GM23338 (cell line): ENCODE data around the gene NPAS3. TPM values are rescaled to one million over a fixed set of nuclear protein-coding genes. Genes with fewer than 3 reads are reported as not detected.

Source experiments
- ATAC-seq: fragments of 200-7000 bp; cut with Tn5 transposase; 3 replicates; pipeline ENCODE4 v1.9.1; 2020
- DNase-seq: peaks from one replicate; pipeline ENCODE4 v3.0.0-alpha.2; 2015; ENCODE audit warnings: low spot score
- H2AFZ ChIP-seq: fragments of 200-600 bp; sonication (generic); 2 replicates; pipeline ENCODE4 v1.8.0; 2016; ENCODE audit warnings: antibody characterized with exemption, mild to moderate bottlenecking, moderate library complexity
- H3F3A ChIP-seq: fragments of 200-600 bp; sonication (generic); replicated peaks from 2 replicates; pipeline ENCODE4 v1.8.0; 2017; ENCODE audit warnings: antibody characterized with exemption, mixed run types, low read depth
- H3K27ac ChIP-seq: fragments of 200-600 bp; sonication (generic); 2 replicates; pipeline ENCODE4 v1.6.1; 2016; ENCODE audit warnings: low read depth
- H3K27me3 ChIP-seq: fragments of 200-600 bp; sonication (generic); 2 replicates; pipeline ENCODE4 v1.8.0; 2016; ENCODE audit warnings: mild to moderate bottlenecking, mixed run types, moderate library complexity; ENCODE audit not compliant: insufficient read depth
- H3K36me3 ChIP-seq: fragments of 200-600 bp; sonication (generic); 2 replicates; pipeline ENCODE4 v1.8.0; 2016; ENCODE audit warnings: mild to moderate bottlenecking; ENCODE audit not compliant: insufficient read depth
- H3K4me1 ChIP-seq: fragments of 200-600 bp; sonication (generic); 2 replicates; pipeline ENCODE4 v1.8.0; 2016; ENCODE audit warnings: mild to moderate bottlenecking, moderate library complexity; ENCODE audit not compliant: insufficient read depth
- H3K4me2 ChIP-seq: fragments of 200-600 bp; sonication (generic); 2 replicates; pipeline ENCODE4 v1.7.1; 2017; ENCODE audit warnings: mixed run types
- H3K4me3 ChIP-seq: fragments of 200-600 bp; sonication (generic); 2 replicates; pipeline ENCODE4 v1.6.1; 2016; ENCODE audit warnings: mixed run types
- H3K79me2 ChIP-seq: fragments of 200-600 bp; sonication (generic); replicated peaks from 2 replicates; pipeline ENCODE4 v1.8.0; 2017; ENCODE audit warnings: mild to moderate bottlenecking; ENCODE audit not compliant: insufficient read depth
- H3K9me2 ChIP-seq: fragments of 200-600 bp; sonication (generic); 2 replicates; pipeline ENCODE4 v1.8.0; 2017; ENCODE audit not compliant: insufficient read depth
- H4K20me1 ChIP-seq: fragments of 200-600 bp; sonication (generic); replicated peaks from 2 replicates; pipeline ENCODE4 v1.8.0; 2017; ENCODE audit warnings: mild to moderate bottlenecking; ENCODE audit not compliant: insufficient read depth
- H3K27ac Mint-ChIP-seq: 2 replicates; pipeline ENCODE4 v1.8.0; 2020; ENCODE audit warnings: inconsistent platforms, mild to moderate bottlenecking, moderate library complexity, mixed read lengths
- H3K27me3 Mint-ChIP-seq: 3 replicates; pipeline ENCODE4 v1.8.0; 2022; ENCODE audit warnings: low read depth, mild to moderate bottlenecking, moderate library complexity, mixed read lengths, inconsistent platforms; ENCODE audit not compliant: insufficient read depth, poor library complexity
- H3K36me3 Mint-ChIP-seq: 3 replicates; pipeline ENCODE4 v1.8.0; 2021; ENCODE audit warnings: low read depth, mild to moderate bottlenecking, inconsistent platforms, moderate library complexity, mixed read lengths
- H3K4me1 Mint-ChIP-seq: 3 replicates; pipeline ENCODE4 v1.8.0; 2020; ENCODE audit warnings: mild to moderate bottlenecking, inconsistent platforms, mixed read lengths
- H3K4me3 Mint-ChIP-seq: 3 replicates; pipeline ENCODE4 v1.8.0; 2021; ENCODE audit warnings: moderate library complexity, mild to moderate bottlenecking, inconsistent platforms, mixed read lengths
- H3K9me3 Mint-ChIP-seq: 3 replicates; pipeline ENCODE4 v1.8.0; 2020; ENCODE audit warnings: moderate library complexity, mild to moderate bottlenecking, inconsistent platforms, mixed read lengths
- CREB1 ChIP-seq: fragments of 250-450 bp; sonication (Bioruptor Pico); IDR thresholded peaks from 2 replicates; pipeline ENCODE4 v1.5.0; 2020; ENCODE audit warnings: low read depth, mild to moderate bottlenecking, moderate library complexity
- NANOG ChIP-seq: IDR thresholded peaks from 2 replicates; pipeline ENCODE4 v1.6.1; 2016; ENCODE audit warnings: antibody characterized with exemption, borderline replicate concordance
- POLR2AphosphoS5 ChIP-seq: IDR thresholded peaks from 2 replicates; pipeline ENCODE4 v1.6.1; 2016; ENCODE audit warnings: antibody characterized with exemption, low read depth
- ZNF331 ChIP-seq: fragments of 250-450 bp; sonication (Bioruptor Pico); IDR thresholded peaks from 2 replicates; pipeline ENCODE4 v1.5.0; 2020; ENCODE audit warnings: low read depth, mild to moderate bottlenecking, moderate library complexity
- ZNF462 ChIP-seq: fragments of 250-450 bp; sonication (Bioruptor Pico); IDR thresholded peaks from 2 replicates; pipeline ENCODE4 v1.5.0; 2020; ENCODE audit warnings: mild to moderate bottlenecking, moderate library complexity
- polyA plus RNA-seq: library from polyadenylated mRNA; unstranded; fragments of >200 nt; fragmentation: Nextera tagmentation; extraction: Ambion mirVana; gene quantifications from 2 replicates; pipeline ENCODE4 v1.2.1, GENCODE V29; 2016
- total RNA-seq: library from RNA; depleted of rRNA; stranded (reverse); fragments of >200 nt; shearing (Covaris generic); gene quantifications from 2 replicates; pipeline ENCODE4 v1.2.3, GENCODE V29; 2014
- TF ChIP-seq, protein P1 (sequence below): IDR thresholded peaks from one replicate; pipeline ENCODE4 v1.6.1; 2018; ENCODE audit warnings: antibody characterized with exemption; ENCODE audit not compliant: unreplicated experiment

The NPAS3 gene
- total and polyA plus RNA-seq, 2 experiments from 2014 or later: 0.17 to 0.19 TPM

- TF ChIP-seq ZNF462 (CRISPR knock-in tag) (no peak), POLR2AphosphoS5 (no peak)
These were observed 71.8 kb downstream of the NPAS3 start (continued) for GRCh38 chr14:33010495-33010894.

DNA sequence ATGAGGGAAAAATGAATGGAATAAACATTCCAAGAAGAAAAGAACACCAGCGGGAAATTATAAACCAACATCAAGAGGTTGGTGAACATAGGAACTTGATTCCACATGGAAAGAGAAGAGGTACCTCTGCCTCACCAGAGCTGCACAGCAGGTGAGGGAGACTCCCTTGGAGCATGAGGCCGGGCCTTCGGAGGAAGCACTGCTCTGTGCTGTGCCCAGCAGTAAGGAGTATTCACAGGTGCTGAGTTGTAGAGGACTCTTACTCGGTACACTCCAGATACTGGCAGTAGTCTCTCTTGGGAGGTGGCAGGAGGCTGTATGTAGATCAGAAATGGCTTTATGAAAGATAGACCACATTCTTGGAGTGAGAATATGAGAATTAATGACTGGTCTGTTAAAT, 76.0 kb downstream of the NPAS3 start:
- Histone ChIP-seq H3K79me2 (no peaks in the 10 kb centered on the region), H3F3A (no peaks in the 10 kb centered on the region), H3K27ac (no peak overlapping the region), H3K9me2 (no peaks in the 10 kb centered on the region), H3K4me1 (no peaks in the 10 kb centered on the region), H3K4me2 (no peak overlapping the region), H3K27me3 (no peaks in the 10 kb centered on the region), H2AFZ (no peak overlapping the region), H3K4me3 (no peak overlapping the region), H4K20me1 (no peaks in the 10 kb centered on the region), H3K36me3 (no peaks in the 10 kb centered on the region)
- DNase-seq (peak; percentile 2), ATAC-seq (peak; percentile 80)
- Mint-ChIP-seq H3K27me3 (no peaks in the 10 kb centered on the region), H3K4me1 (peaks cover 2% of the 10 kb centered on the region; the same call in 2 of the 3 replicates), H3K36me3 (no peaks in the 10 kb centered on the region), H3K9me3 (no peaks in the 10 kb centered on the region), H3K4me3 (no peak overlapping the region), H3K27ac (no peak overlapping the region)
- no peak for TF ChIP-seq CREB1
- TF ChIP-seq, protein P1, sequence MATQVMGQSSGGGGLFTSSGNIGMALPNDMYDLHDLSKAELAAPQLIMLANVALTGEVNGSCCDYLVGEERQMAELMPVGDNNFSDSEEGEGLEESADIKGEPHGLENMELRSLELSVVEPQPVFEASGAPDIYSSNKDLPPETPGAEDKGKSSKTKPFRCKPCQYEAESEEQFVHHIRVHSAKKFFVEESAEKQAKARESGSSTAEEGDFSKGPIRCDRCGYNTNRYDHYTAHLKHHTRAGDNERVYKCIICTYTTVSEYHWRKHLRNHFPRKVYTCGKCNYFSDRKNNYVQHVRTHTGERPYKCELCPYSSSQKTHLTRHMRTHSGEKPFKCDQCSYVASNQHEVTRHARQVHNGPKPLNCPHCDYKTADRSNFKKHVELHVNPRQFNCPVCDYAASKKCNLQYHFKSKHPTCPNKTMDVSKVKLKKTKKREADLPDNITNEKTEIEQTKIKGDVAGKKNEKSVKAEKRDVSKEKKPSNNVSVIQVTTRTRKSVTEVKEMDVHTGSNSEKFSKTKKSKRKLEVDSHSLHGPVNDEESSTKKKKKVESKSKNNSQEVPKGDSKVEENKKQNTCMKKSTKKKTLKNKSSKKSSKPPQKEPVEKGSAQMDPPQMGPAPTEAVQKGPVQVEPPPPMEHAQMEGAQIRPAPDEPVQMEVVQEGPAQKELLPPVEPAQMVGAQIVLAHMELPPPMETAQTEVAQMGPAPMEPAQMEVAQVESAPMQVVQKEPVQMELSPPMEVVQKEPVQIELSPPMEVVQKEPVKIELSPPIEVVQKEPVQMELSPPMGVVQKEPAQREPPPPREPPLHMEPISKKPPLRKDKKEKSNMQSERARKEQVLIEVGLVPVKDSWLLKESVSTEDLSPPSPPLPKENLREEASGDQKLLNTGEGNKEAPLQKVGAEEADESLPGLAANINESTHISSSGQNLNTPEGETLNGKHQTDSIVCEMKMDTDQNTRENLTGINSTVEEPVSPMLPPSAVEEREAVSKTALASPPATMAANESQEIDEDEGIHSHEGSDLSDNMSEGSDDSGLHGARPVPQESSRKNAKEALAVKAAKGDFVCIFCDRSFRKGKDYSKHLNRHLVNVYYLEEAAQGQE: no peak
- no peak for TF ChIP-seq POLR2AphosphoS5
- no peak for TF ChIP-seq NANOG
- TF ChIP-seq ZNF462 (CRISPR knock-in tag): no peak
- no peak for TF ChIP-seq ZNF331 (CRISPR knock-in tag)
